Aorta (tissue), 5 donors: Measurements from ENCODE around the gene RHCE. TPM values are rescaled to one million over a fixed set of nuclear protein-coding genes. Genes with fewer than 3 reads are reported as not detected.
"Not testable (repeated sequence)": the region's sequence is repeated elsewhere in the genome, so short reads cannot be mapped to it uniquely, and the experiment has no call there.

Source experiments
- ATAC-seq: fragments of 200-7000 bp; cut with Tn5 transposase; one replicate; pipeline ENCODE4 v1.9.1; 2022; ENCODE audit warnings: moderate library complexity; ENCODE audit not compliant: low FRiP score
- DNase-seq, 2 donors: peaks; one replicate each; pipeline ENCODE4 v3.0.0-alpha.2; 2020
- H3K27ac ChIP-seq, 2 donors: one replicate each; pipeline ENCODE4 v1.5.1; 2013; ENCODE audit warnings: low read length in 2 of 2, mild to moderate bottlenecking in 2 of 2, moderate library complexity in 2 of 2, control low read depth in 1 of 2, inconsistent platforms in 1 of 2, low read depth in 1 of 2
- H3K27me3 ChIP-seq, 2 donors: one replicate each; pipeline ENCODE4 v1.6.1; 2013; ENCODE audit warnings: control low read depth in 1 of 2, low read length in 1 of 2, mild to moderate bottlenecking in 1 of 2, moderate library complexity in 1 of 2; ENCODE audit not compliant: insufficient read depth in 2 of 2, control insufficient read depth in 1 of 2
- H3K36me3 ChIP-seq, 2 donors: one replicate each; pipeline ENCODE4 v1.6.1; 2013; ENCODE audit warnings: control low read depth in 1 of 2, low read length in 1 of 2, mild to moderate bottlenecking in 1 of 2; ENCODE audit not compliant: insufficient read depth in 2 of 2, control insufficient read depth in 1 of 2
- H3K4me1 ChIP-seq, 2 donors: one replicate each; pipeline ENCODE4 v1.6.1; 2013; ENCODE audit warnings: low read length in 2 of 2, control low read depth in 1 of 2, mild to moderate bottlenecking in 1 of 2, moderate library complexity in 1 of 2; ENCODE audit not compliant: insufficient read depth in 2 of 2, control insufficient read depth in 1 of 2
- H3K4me3 ChIP-seq, 2 donors: one replicate each; pipeline ENCODE4 v1.5.1; 2013; ENCODE audit warnings: low read length in 2 of 2, control low read depth in 1 of 2, mild to moderate bottlenecking in 1 of 2
- H3K9me3 ChIP-seq: one replicate; pipeline ENCODE4 v1.6.1; 2013; ENCODE audit warnings: mild to moderate bottlenecking, low read length; ENCODE audit not compliant: control insufficient read depth
- WGBS, 2 donors: extraction: QIAGEN DNeasy Blood & Tissue Kit; methylation state at CpG; one replicate each; pipeline ENCODE4 v1.1.7; 2013; 5-methylcytosine and 5-hydroxymethylcytosine counted together
- intact Hi-C, 2 donors: fragments of 100-400 bp; cut with DNase I; formaldehyde crosslinking; loops; one replicate each; pipeline versions ENCODE4 v1.14.2 to v1.15.0; 2022
- polyA plus RNA-seq, 2 donors: library from polyadenylated mRNA; stranded (reverse); fragments of 200-250 nt; gene quantifications; one replicate each; pipeline ENCODE4 v1.2.3, GENCODE V29; 2013
- total RNA-seq, 2 donors: library from RNA; stranded (reverse); fragmentation: NEBNext Ultra II Directional; extraction: Animal tissue kit (Norgen Biotek cat#: 25700); gene quantifications; one replicate each; pipeline ENCODE4 v1.2.1, GENCODE V29; 2021
- donor health status: healthy with polysubstance abuse.
- donor health status: Bipolar disorder and iron deficiency.
- donor health status: DM: no; HTN: no; CAD: no.
- donor health status: DM: no; HTN: no; CAD: no.
- donor health status: DM: yes; HTN: yes; CAD: no.

The RHCE gene
- total and polyA plus RNA-seq, 4 donors: 0.69 TPM; not detected in 3

DNA sequence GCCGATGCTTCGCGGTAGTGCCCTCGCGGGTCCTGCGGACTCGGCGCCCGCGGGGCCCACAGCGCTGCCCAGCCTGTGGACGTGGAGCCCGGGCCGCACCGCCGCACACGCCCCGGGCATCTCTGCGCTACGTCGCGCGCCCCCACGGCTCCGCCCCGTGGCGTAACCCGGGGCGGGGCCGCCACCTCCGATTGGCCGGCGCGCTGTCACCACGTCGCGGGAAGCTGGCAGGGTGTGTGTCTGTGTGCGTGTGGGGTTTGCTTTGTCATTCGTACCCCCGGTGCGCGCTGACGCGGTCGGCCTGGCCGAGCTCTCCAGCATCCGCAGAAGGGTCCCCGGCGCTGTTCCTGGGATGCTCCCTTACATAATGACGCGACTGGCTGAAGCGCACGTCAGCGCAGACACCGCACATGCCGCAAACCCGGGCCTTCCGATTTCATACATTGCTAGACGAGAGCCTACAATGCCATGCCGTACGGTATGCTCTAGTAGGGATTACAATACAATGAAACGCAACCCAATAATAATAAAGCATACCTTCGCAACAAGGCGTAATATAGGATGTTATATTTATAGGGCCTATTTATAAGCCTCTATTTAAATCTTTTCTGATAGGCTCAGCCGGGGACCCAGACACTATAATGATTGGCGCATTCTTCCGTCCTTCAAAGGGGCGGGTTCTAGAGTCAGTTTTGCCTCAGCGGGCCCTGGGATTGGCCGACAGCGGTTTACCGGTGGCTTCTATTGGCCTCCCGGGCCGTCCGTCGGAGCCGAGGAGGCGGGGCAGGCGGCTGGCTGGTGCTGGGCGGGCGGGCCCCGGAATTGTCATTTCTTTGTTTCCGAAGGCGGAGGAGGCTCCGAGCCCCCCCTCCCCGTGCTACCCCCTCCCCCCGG lies 9.7 kb upstream of the RHCE start, which contains the start of gene MACO1:
Gene MACO1, plus strand, starts transcription at position 825 of the 894 bp plus-strand sequence. CDS start 202 bp downstream, outside the sequence.
- WGBS, 2 donors: 0 to 1% methylated on average over 78 to 87 of the region's 87 CpGs
- Histone ChIP-seq H3K4me3 (peak within 1 kb of the TSS; percentile 60 to 95), H3K36me3 (no peaks in the 10 kb centered on the region), H3K9me3 (no peaks in the 10 kb centered on the region), H3K27ac (peak within 1 kb of the TSS; percentile 19 to 87), H3K27me3 (no peaks in the 10 kb centered on the region), H3K4me1 (peaks cover 0 to 5% of the 10 kb centered on the region in 2 donors)
- DNase-seq (peak; percentile 97), ATAC-seq (peak; percentile 98)
- intact Hi-C loops: loop anchor here in 1 of 2 donors (10.0 kb wide), 1 partner anchor 374 kb away; the partner anchor contains the start of gene SELENON

- intact Hi-C loops: no loop called here
- Histone ChIP-seq H3K27ac (no peak overlapping the region), H3K4me3 (no peak overlapping the region), H3K9me3 (no peaks in the 10 kb centered on the region), H3K27me3 (no peaks in the 10 kb centered on the region), H3K4me1 (peaks cover 0 to 2% of the 10 kb centered on the region in 2 donors), H3K36me3 (no peaks in the 10 kb centered on the region)
- WGBS, 2 donors: 96 to 97% methylated on average over 7 of the region's 7 CpGs
- ATAC-seq (no peak), DNase-seq (no peak)
These were observed 8.0 kb upstream of the RHCE start for GRCh38 chr1:25428475-25429166.

DNA sequence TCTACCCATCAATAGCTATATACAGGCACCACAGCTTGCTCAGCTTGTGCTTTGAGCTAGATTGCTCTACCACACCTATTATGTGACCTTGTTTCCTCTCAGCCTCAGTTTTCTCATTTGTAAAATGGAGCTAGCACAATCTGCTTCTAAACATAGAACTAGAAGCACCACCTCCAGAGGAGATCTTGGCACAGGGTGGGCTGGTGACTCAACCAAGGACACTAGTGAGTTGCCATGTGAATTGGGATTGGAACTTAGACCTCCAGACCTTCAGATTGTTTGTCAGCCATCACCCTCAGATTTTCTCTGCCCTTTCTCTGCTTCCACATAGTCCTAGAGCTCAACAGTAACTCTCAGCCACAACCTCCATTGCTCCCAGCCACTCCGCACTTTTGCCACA lies 7.1 kb upstream of the RHCE start:
- Histone ChIP-seq H3K9me3 (no peaks in the 10 kb centered on the region), H3K27me3 (no peaks in the 10 kb centered on the region), H3K36me3 (no peaks in the 10 kb centered on the region), H3K4me3 (no peak overlapping the region), H3K4me1 (no peaks in the 10 kb centered on the region), H3K27ac (no peak overlapping the region)
- intact Hi-C loops: no loop called here
- DNase-seq (no peak), ATAC-seq (no peak)
- 96 to 100% methylated on average over 1 of the region's 1 CpG for WGBS, 2 donors

DNA sequence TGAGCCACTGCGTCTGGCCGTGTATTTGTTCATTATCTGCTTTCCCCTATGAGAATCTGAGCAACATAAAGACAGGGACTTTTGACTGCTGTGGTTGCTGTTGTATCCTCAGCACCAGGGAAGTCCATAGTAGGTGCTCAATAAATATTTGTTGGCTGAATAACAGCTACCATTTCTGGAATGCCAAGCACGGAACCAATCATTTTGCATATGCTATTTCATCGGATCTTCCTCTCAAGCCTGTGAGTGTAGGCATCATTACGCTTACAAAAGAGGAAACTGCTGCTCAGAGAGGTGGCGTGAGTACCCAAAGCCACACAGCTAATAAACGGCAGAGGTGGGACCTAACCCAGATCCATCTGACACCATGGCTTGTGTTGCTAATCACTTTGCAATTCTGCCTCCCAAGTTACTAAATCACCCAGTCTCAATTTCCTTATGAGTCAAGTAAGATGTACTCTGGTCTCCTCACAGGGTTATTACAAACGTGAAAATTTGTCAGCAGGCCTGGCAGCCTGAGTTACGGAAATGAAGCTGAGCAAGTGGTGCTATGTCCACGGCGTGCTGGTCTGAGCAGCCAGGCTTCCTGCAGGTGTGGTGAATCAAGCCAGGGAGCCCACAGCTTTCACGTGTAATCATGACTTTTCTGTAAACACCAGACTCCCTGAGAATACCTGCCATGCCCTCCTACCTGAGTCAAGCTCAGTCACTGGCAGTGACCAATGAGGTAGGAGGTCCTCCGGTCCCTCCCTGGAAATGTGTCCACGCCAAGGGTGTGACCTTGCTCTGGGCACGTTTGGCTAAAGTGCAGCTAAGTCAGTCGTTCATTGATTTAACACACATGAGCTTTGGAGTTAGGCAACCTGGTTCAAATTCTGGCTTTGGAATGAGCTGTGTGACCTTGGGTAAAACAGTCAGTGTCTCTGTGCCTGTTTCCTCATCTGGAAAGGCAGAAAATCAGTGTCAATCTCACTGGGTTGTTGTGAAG lies 4.8 kb upstream of the RHCE start:
- Histone ChIP-seq H3K4me1 (no peaks in the 10 kb centered on the region), H3K27me3 (no peaks in the 10 kb centered on the region), H3K9me3 (no peaks in the 10 kb centered on the region), H3K4me3 (no peak overlapping the region), H3K36me3 (no peaks in the 10 kb centered on the region), H3K27ac (no peak overlapping the region)
- no peak for ATAC-seq
- no peak for DNase-seq
- WGBS, 2 donors: 86 to 89% methylated on average over 16 of the region's 16 CpGs
- intact Hi-C loops: no loop called here

- H3K4me3 ChIP-seq, H3K36me3 ChIP-seq, H3K27me3 ChIP-seq, intact Hi-C loops, DNase-seq, H3K9me3 ChIP-seq, H3K4me1 ChIP-seq, H3K27ac ChIP-seq, ATAC-seq: not testable (repeated sequence)
- WGBS, 2 donors: 84 to 88% methylated on average over 6 of the region's 6 CpGs
These were observed 2.6 kb upstream of the RHCE start for GRCh38 chr1:25423206-25423605.

DNA sequence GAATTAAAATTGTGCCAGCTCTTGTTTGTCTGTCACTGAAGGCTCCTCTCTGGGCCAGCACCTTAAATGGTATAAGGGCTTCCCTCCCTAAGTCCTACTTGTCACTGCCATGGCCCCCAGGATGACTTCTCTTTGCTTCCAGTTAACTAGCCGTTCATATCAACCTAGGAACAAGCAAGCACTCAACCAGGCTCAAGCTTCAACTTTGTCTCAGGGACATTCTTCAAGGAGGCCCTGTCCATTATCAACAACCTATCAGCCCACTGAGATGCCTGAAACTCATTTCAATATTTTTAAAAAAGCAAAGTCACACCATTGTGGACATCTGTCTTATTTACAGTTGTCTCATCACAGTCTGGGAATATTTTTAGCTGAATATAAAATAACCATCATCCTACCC lies 1.3 kb downstream of the RHCE start:
- intact Hi-C loops, DNase-seq: not testable (repeated sequence)

DNA sequence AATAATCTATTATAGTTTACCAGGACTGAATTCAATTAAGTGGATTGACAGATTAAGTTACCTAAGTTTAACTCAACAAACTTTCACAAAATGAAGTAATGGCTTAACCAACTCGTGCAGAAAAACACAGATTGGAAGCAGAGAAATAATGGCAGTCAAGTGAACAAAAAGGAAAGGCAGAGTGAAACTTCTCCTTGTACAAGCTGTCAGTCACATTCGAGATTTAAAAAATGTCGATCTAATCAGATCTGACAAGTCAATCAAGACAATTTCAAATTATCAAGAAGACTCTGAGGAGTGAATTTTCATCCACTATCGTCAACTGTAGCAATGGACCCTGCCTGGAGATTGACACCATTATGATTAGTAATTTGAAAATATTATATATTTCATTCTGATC lies 3.3 kb downstream of the RHCE start:
- H3K4me3 ChIP-seq, H3K36me3 ChIP-seq, ATAC-seq, DNase-seq, H3K27me3 ChIP-seq, H3K9me3 ChIP-seq, H3K4me1 ChIP-seq, intact Hi-C loops, H3K27ac ChIP-seq: not testable (repeated sequence)
- 77 to 87% methylated on average over 4 of the region's 4 CpGs for WGBS, 2 donors

More for the DNA sequence above, 1.3 kb downstream of the RHCE start:
- not testable (repeated sequence) for H3K27me3 ChIP-seq, H3K4me3 ChIP-seq, ATAC-seq, H3K36me3 ChIP-seq, H3K4me1 ChIP-seq, H3K9me3 ChIP-seq, H3K27ac ChIP-seq
- WGBS, 2 donors: 81 to 87% methylated on average over 1 of the region's 1 CpG

- not testable (repeated sequence) for ATAC-seq
- WGBS, 2 donors: 83 to 88% methylated on average over 1 of the region's 1 CpG
These were observed 6.0 kb downstream of the RHCE start for GRCh38 chr1:25414578-25414977.

More at GRCh38 chr1:25414578-25414977, 6.0 kb downstream of the RHCE start:
- H3K36me3 ChIP-seq, H3K4me3 ChIP-seq, DNase-seq, H3K9me3 ChIP-seq, H3K4me1 ChIP-seq, H3K27me3 ChIP-seq, intact Hi-C loops, H3K27ac ChIP-seq: not testable (repeated sequence)
